GM23338 (cell line): ENCODE results near the gene CIB4. TPM values are rescaled to one million over a fixed set of nuclear protein-coding genes. Genes with fewer than 3 reads are reported as not detected.

Experiments used
- EZH2 ChIP-seq: fragments of 200-600 bp; sonication (generic); IDR thresholded peaks from one replicate; pipeline ENCODE4 v1.8.0; 2017; ENCODE audit warnings: antibody characterized with exemption, mild to moderate bottlenecking, low read depth; ENCODE audit not compliant: unreplicated experiment
- EZH2phosphoT487 ChIP-seq: fragments of 200-600 bp; sonication (generic); IDR thresholded peaks from one replicate; pipeline ENCODE4 v1.8.1; 2018; ENCODE audit warnings: antibody characterized with exemption; ENCODE audit not compliant: unreplicated experiment
- NANOG ChIP-seq: IDR thresholded peaks from 2 replicates; pipeline ENCODE4 v1.6.1; 2016; ENCODE audit warnings: antibody characterized with exemption, borderline replicate concordance
- POLR2AphosphoS5 ChIP-seq: IDR thresholded peaks from 2 replicates; pipeline ENCODE4 v1.6.1; 2016; ENCODE audit warnings: antibody characterized with exemption, low read depth
- ZNF114 ChIP-seq: fragments of 250-450 bp; sonication (Bioruptor Pico); IDR thresholded peaks from 2 replicates; pipeline ENCODE4 v1.5.0; 2020; ENCODE audit warnings: mild to moderate bottlenecking, moderate library complexity
- polyA plus RNA-seq: library from polyadenylated mRNA; unstranded; fragments of >200 nt; fragmentation: Nextera tagmentation; extraction: Ambion mirVana; gene quantifications from 2 replicates; pipeline ENCODE4 v1.2.1, GENCODE V29; 2016
- total RNA-seq: library from RNA; depleted of rRNA; stranded (reverse); fragments of >200 nt; shearing (Covaris generic); gene quantifications from 2 replicates; pipeline ENCODE4 v1.2.3, GENCODE V29; 2014
- TF ChIP-seq, protein P1 (sequence below): fragments of 250-450 bp; sonication (Bioruptor Pico); IDR thresholded peaks from 2 replicates; pipeline ENCODE4 v1.5.0; 2020; ENCODE audit warnings: mild to moderate bottlenecking, moderate library complexity
- TF ChIP-seq, protein P2 (sequence below): IDR thresholded peaks from one replicate; pipeline ENCODE4 v1.6.1; 2018; ENCODE audit warnings: antibody characterized with exemption; ENCODE audit not compliant: unreplicated experiment

Gene CIB4
- total and polyA plus RNA-seq, 2 experiments from 2014 or later = not detected

DNA sequence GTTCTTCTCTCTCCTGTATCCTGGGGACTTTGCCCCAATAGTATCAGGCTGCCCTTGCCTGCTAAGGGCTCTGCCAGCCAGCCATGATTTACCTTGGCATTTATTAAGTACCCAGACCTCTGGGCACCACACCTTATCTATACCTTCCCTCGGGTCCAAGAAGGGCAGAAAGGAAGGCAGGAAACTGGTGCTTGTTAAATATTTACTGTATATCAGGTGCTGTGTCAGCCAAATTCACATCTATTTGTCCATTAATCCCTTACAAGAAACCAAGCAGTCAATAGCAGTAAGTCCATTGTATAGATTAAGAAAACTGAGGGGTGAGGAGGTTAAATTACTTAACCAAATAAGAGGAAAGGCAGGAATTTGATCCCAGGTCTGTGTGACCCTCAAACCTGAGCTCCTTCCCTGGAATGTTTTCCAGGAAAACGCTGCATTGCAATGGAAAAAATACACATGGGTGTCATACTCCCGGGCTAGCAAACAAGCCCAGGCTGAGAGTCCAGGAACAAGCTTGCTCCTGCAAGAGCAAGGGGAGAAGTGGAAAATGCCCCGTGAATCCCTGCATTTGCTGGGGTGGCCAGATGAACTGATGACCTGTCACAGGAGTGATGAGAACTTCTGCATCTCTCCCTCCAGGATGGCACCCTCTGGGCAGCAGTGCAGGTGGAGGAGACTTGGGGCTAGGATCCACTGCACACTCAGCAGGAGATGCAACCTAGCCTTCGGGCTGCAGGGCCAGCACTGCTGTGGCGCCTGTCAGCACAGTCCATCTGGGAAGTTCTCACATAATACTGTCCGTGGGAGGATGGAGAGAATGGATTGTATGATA lies 30.4 kb downstream of the CIB4 start (continued):
- TF ChIP-seq, protein P1, sequence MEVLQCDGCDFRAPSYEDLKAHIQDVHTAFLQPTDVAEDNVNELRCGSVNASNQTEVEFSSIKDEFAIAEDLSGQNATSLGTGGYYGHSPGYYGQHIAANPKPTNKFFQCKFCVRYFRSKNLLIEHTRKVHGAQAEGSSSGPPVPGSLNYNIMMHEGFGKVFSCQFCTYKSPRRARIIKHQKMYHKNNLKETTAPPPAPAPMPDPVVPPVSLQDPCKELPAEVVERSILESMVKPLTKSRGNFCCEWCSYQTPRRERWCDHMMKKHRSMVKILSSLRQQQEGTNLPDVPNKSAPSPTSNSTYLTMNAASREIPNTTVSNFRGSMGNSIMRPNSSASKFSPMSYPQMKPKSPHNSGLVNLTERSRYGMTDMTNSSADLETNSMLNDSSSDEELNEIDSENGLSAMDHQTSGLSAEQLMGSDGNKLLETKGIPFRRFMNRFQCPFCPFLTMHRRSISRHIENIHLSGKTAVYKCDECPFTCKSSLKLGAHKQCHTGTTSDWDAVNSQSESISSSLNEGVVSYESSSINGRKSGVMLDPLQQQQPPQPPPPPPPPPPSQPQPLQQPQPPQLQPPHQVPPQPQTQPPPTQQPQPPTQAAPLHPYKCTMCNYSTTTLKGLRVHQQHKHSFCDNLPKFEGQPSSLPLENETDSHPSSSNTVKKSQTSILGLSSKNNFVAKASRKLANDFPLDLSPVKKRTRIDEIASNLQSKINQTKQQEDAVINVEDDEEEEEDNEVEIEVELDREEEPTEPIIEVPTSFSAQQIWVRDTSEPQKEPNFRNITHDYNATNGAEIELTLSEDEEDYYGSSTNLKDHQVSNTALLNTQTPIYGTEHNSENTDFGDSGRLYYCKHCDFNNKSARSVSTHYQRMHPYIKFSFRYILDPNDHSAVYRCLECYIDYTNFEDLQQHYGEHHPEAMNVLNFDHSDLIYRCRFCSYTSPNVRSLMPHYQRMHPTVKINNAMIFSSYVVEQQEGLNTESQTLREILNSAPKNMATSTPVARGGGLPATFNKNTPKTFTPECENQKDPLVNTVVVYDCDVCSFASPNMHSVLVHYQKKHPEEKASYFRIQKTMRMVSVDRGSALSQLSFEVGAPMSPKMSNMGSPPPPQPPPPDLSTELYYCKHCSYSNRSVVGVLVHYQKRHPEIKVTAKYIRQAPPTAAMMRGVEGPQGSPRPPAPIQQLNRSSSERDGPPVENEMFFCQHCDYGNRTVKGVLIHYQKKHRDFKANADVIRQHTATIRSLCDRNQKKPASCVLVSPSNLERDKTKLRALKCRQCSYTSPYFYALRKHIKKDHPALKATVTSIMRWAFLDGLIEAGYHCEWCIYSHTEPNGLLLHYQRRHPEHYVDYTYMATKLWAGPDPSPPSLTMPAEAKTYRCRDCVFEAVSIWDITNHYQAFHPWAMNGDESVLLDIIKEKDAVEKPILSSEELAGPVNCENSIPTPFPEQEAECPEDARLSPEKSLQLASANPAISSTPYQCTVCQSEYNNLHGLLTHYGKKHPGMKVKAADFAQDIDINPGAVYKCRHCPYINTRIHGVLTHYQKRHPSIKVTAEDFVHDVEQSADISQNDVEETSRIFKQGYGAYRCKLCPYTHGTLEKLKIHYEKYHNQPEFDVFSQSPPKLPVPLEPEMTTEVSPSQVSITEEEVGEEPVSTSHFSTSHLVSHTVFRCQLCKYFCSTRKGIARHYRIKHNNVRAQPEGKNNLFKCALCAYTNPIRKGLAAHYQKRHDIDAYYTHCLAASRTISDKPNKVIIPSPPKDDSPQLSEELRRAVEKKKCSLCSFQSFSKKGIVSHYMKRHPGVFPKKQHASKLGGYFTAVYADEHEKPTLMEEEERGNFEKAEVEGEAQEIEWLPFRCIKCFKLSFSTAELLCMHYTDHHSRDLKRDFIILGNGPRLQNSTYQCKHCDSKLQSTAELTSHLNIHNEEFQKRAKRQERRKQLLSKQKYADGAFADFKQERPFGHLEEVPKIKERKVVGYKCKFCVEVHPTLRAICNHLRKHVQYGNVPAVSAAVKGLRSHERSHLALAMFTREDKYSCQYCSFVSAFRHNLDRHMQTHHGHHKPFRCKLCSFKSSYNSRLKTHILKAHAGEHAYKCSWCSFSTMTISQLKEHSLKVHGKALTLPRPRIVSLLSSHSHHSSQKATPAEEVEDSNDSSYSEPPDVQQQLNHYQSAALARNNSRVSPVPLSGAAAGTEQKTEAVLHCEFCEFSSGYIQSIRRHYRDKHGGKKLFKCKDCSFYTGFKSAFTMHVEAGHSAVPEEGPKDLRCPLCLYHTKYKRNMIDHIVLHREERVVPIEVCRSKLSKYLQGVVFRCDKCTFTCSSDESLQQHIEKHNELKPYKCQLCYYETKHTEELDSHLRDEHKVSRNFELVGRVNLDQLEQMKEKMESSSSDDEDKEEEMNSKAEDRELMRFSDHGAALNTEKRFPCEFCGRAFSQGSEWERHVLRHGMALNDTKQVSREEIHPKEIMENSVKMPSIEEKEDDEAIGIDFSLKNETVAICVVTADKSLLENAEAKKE (CRISPR knock-in tag) = no peak
- TF ChIP-seq ZNF114 (CRISPR knock-in tag) = no peak
- TF ChIP-seq NANOG = no peak
- no peak for TF ChIP-seq POLR2AphosphoS5
- TF ChIP-seq EZH2 = no peak
- TF ChIP-seq, protein P2, sequence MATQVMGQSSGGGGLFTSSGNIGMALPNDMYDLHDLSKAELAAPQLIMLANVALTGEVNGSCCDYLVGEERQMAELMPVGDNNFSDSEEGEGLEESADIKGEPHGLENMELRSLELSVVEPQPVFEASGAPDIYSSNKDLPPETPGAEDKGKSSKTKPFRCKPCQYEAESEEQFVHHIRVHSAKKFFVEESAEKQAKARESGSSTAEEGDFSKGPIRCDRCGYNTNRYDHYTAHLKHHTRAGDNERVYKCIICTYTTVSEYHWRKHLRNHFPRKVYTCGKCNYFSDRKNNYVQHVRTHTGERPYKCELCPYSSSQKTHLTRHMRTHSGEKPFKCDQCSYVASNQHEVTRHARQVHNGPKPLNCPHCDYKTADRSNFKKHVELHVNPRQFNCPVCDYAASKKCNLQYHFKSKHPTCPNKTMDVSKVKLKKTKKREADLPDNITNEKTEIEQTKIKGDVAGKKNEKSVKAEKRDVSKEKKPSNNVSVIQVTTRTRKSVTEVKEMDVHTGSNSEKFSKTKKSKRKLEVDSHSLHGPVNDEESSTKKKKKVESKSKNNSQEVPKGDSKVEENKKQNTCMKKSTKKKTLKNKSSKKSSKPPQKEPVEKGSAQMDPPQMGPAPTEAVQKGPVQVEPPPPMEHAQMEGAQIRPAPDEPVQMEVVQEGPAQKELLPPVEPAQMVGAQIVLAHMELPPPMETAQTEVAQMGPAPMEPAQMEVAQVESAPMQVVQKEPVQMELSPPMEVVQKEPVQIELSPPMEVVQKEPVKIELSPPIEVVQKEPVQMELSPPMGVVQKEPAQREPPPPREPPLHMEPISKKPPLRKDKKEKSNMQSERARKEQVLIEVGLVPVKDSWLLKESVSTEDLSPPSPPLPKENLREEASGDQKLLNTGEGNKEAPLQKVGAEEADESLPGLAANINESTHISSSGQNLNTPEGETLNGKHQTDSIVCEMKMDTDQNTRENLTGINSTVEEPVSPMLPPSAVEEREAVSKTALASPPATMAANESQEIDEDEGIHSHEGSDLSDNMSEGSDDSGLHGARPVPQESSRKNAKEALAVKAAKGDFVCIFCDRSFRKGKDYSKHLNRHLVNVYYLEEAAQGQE = no peak
- TF ChIP-seq EZH2phosphoT487 = no peak
